22Rv1 (cell line): Measurements from ENCODE around the gene RACK1.

Source experiments
- CTCF ChIP-seq: fragments of 450-650 bp; IDR thresholded peaks from 2 replicates; pipeline ENCODE4 v1.5.1; 2017; ENCODE audit warnings: mild to moderate bottlenecking
- ZFX ChIP-seq: fragments of 450-650 bp; IDR thresholded peaks from 2 replicates; pipeline ENCODE4 v1.6.1; 2017; ENCODE audit warnings: antibody characterized with exemption, borderline replicate concordance

- TF ChIP-seq CTCF: no peak
- no peak for TF ChIP-seq ZFX
These were observed 36.3 kb downstream of the RACK1 start for GRCh38 chr5:181207214-181207959.
